AG04449 (cell line): ENCODE measurements around the gene HMHB1.

Experiments
- CTCF ChIA-PET: fragments of 350-600 bp; formaldehyde crosslinking; extraction: SDS; loops from one replicate; lab custom pipeline; 2021; ENCODE audit warnings: antibody characterized with exemption; lab: Yijun Ruan, JAX
- POLR2A ChIA-PET: fragments of 400-600, 350-600 bp; formaldehyde crosslinking; extraction: SDS; loops from one replicate; lab custom pipeline; 2020; ENCODE audit warnings: antibody characterized with exemption, inconsistent platforms; lab: Yijun Ruan, JAX
- DNase-seq: peaks from one replicate; pipeline ENCODE4 v3.0.0-alpha.2; 2010; ENCODE audit warnings: low read depth, low spot score
- H3K4me3 ChIP-seq: 2 replicates; pipeline ENCODE4 v1.5.1; 2011; ENCODE audit warnings: low read depth, mild to moderate bottlenecking, control low read depth, low read length
- CTCF ChIP-seq: IDR thresholded peaks from one replicate; pipeline ENCODE4 v1.5.1; 2011; ENCODE audit warnings: mild to moderate bottlenecking, moderate library complexity, low read length, control low read depth, inconsistent platforms; ENCODE audit not compliant: insufficient read depth; ENCODE audit errors: missing control alignments

HMHB1 gene

DNA sequence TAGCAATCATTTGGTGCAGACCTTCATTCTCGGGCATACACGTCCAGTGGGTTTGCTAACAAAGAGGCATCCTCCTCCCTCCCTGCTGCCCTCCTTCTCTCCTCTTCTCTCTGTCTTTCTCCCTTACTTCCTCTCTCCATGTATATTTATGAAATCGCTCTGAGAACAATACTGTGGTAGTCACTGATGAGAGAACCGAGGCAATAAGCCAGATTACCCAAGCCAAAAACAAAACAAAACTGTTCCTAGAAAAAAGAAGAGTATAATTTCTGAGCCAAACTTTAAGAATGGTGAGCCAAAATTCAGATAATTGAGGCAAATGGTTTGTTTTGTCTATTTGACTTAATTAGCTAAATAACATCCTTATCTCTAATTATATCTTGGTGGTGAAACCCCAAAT, 15.8 kb upstream of the HMHB1 start:
- ChIA-PET CTCF (no interaction called here), POLR2A (no interaction called here)
- no peak overlapping the region for H3K4me3 ChIP-seq
- no peak for DNase-seq
- no peak for TF ChIP-seq CTCF

DNA sequence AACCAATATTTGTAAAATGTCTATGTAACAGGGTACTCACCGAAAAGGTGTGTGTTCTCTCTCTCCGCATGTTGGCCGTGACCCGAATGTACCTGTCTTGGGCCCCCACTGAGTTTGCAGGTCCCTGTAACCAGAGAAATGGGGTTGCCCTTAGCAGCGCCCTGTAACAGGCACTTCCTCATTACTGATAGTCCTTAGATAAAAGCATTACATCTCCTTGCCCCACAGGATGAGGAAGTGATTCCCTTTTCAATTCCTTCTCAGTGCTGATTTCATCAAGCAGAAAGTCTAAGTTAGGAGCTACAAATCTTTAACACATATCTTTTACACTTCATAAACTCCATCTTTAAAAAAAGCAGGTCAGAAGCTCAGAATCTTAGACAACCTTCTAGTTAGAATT, 15.2 kb upstream of the HMHB1 start:
- ChIA-PET CTCF (no interaction called here), POLR2A (no interaction called here)
- DNase-seq, result no peak
- TF ChIP-seq CTCF, result no peak
- H3K4me3 ChIP-seq, result no peak overlapping the region

DNA sequence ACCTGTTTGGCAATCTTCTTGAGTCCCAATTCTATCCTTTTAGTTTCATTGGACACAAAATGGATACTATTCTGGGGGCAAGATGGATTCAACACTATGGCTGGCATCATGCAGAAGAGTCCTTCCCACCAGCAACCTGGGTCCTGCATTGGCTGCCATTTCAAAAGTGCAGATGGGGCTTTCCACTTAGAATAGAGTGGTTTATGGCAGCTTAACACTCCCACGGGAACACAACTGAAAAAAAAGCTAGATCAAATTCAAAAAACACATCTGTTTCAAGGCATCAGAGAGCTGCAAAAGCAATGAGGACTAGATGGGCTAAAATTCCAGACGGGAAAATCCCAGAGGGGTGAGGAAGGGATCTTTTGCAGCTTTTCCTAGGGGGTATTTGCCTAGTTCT, 11.2 kb upstream of the HMHB1 start:
- POLR2A ChIA-PET, result no interaction called here
- DNase-seq, result no peak
- CTCF ChIA-PET, result interaction anchor here (0.9 to 1.6 kb wide), 2 partner anchors 22 to 25 kb away, joined by 3 read pairs; no protein-coding TSS in a partner anchor
- TF ChIP-seq CTCF, result no peak
- H3K4me3 ChIP-seq, result no peak overlapping the region

GRCh38 chr5:143801252-143801939, 10.6 kb upstream of the HMHB1 start:
- no peak for DNase-seq
- no peak for TF ChIP-seq CTCF
- POLR2A ChIA-PET, result no interaction called here
- CTCF ChIA-PET, result interaction anchor here (1.0 to 1.6 kb wide), 3 partner anchors 8 to 24 kb away, joined by 3 to 4 read pairs (median 3); no protein-coding TSS in a partner anchor
- H3K4me3 ChIP-seq, result no peak overlapping the region

GRCh38 chr5:143805861-143806260, 6.1 kb upstream of the HMHB1 start:
- no peak for DNase-seq
- POLR2A ChIA-PET, result no interaction called here
- H3K4me3 ChIP-seq, result no peak overlapping the region
- TF ChIP-seq CTCF, result no peak
- CTCF ChIA-PET, result interaction anchor here (1.7 kb wide), 1 partner anchor 19 kb away, joined by 8 read pairs; no protein-coding TSS in a partner anchor

DNA sequence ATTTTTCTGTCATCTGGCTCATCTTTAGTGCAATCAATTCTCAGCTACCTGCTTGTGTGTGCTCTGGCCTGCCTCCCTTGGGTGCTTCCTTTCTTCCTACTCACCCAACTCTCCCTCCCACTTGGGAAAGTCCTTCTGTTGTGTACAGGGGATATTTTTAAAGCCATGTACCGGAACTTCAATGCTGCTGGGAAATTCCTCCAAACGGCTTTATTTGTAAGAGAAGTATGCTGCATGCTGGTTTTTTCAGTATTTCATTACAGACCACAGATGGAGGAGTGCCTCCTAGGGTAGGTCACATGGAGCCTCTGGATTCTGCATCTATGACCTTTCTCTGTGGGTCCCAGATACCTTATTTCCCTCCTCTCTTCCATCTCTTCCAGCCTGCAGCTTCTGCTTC, 5.4 kb upstream of the HMHB1 start:
- no peak for TF ChIP-seq CTCF
- ChIA-PET CTCF (interaction anchor here (1.7 kb wide), 1 partner anchor 18 kb away, joined by 8 read pairs; no protein-coding TSS in a partner anchor), POLR2A (no interaction called here)
- H3K4me3 ChIP-seq, result no peak overlapping the region
- no peak for DNase-seq
